Measurements from ENCODE around the gene TSNAXIP1. TPM values are rescaled to one million over a fixed set of nuclear protein-coding genes. Genes with fewer than 3 reads are reported as not detected.
A peak's percentile ranks its signal among the peaks of the same experiment; 100 is the strongest.

TSNAXIP1 gene
- total and polyA plus RNA-seq, 2 experiments from 2014 or later = 3.1 to 5.8 TPM

DNA sequence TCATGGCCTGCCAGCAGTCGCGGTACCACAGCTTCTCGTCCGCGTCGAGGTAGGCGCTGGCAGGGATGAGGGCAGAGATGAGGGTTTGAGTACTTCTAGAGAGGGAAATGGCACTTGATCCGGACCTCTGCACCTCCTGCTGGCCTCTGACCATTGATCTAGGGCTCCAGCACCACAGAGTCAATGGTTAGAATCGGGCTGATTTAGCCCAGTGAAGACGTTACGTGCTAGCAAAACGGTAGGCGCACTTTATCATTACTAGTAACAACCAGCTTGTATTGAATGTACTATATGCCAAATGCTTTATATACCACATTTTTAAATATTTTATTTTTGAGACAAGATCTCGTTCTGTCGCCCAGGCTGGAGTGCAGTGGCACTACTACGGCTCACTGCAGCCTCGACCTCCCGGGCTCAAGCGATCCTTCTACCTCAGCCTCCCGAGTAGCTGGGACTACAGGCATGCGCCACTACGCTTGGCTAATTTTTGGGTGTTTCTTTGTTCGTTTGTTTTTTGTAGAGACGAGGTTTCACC is 526 bp downstream of the TSNAXIP1 start:
- Histone ChIP-seq H3K4me3 (peak overlapping the region; percentile 84), H3K9me2 (replicated peaks; ENCODE audit: insufficient read depth) (no peaks in the 10 kb centered on the region), H3K36me3 (replicated peaks; ENCODE audit: insufficient read depth, low read depth) (no peaks in the 10 kb centered on the region), H3K27me3 (no peaks in the 10 kb centered on the region), H3K4me1 (ENCODE audit: insufficient read depth) (peaks cover 16% of the 10 kb centered on the region), H3K4me2 (peak overlapping the region; percentile 87), H2AFZ (peak overlapping the region; percentile 69), H4K20me1 (ENCODE audit: insufficient read depth, poor library complexity, severe bottlenecking) (no peaks in the 10 kb centered on the region), H3K27ac (peak overlapping the region; percentile 51), H3K9me3 (ENCODE audit: low read depth) (no peaks in the 10 kb centered on the region), H3K79me2 (peaks cover 40% of the 10 kb centered on the region)
- DNase-seq (ENCODE audit: low spot score) = no peak
- TF ChIP-seq EZH2phosphoT487 (IDR thresholded peaks at IDR 0.05; ENCODE audit: low read depth, severe bottlenecking, unreplicated experiment) = no peak
- peak; percentile 24 for TF ChIP-seq CTCF (IDR thresholded peaks at IDR 0.05; ENCODE audit: poor library complexity)
- no peak for TF ChIP-seq EZH2 (IDR thresholded peaks at IDR 0.05; ENCODE audit: borderline replicate concordance)
- 34% methylated on average over 24 of the region's 24 CpGs for WGBS (ENCODE audit: low lambda C conversion rate, missing lambda C conversion rate)

GRCh38 chr16:67811899-67812298 is 5.2 kb downstream of the TSNAXIP1 start:
- no peak overlapping the region for H2AFZ ChIP-seq
- H3K4me3 ChIP-seq = no peak overlapping the region
- no peak for DNase-seq (ENCODE audit: low spot score)
- TF ChIP-seq EZH2phosphoT487 (IDR thresholded peaks at IDR 0.05; ENCODE audit: low read depth, severe bottlenecking, unreplicated experiment) (no peak), EZH2 (IDR thresholded peaks at IDR 0.05; ENCODE audit: borderline replicate concordance) (no peak), CTCF (IDR thresholded peaks at IDR 0.05; ENCODE audit: poor library complexity) (no peak)
- H3K27ac ChIP-seq = no peak overlapping the region
- 96% methylated on average over 1 of the region's 1 CpG for WGBS (ENCODE audit: low lambda C conversion rate, missing lambda C conversion rate)
- H3K36me3 ChIP-seq (replicated peaks; ENCODE audit: insufficient read depth, low read depth) = no peaks in the 10 kb centered on the region
- no peak overlapping the region for H3K4me2 ChIP-seq
- no peaks in the 10 kb centered on the region for H3K79me2 ChIP-seq
- H3K27me3 ChIP-seq = no peaks in the 10 kb centered on the region
- no peaks in the 10 kb centered on the region for H4K20me1 ChIP-seq (ENCODE audit: insufficient read depth, poor library complexity, severe bottlenecking)
- H3K9me2 ChIP-seq (replicated peaks; ENCODE audit: insufficient read depth) = no peaks in the 10 kb centered on the region
- H3K9me3 ChIP-seq (ENCODE audit: low read depth) = no peaks in the 10 kb centered on the region
- peaks cover 4% of the 10 kb centered on the region for H3K4me1 ChIP-seq (ENCODE audit: insufficient read depth)

DNA sequence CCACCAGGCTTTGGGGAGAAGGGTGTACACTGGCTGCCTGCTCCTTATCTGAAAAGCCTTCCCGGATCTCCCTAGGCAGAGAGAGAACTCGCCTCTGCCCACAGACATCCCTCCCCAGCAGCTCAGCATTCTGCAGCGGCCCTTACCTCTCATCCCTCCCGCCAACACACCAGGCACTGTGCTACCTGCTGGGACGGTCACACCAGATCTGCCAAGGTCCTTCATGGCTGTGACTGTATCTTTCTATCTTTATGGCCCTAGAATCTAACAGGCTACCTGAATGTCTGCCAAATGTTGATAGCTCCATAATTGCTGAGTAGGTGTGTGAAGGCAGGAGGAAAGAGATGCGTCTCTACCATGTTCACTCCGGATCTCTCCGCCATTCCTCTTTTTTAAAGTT is 7.9 kb downstream of the TSNAXIP1 start:
- Histone ChIP-seq H3K27me3 (no peaks in the 10 kb centered on the region), H3K27ac (no peak overlapping the region), H3K79me2 (no peaks in the 10 kb centered on the region), H3K9me2 (replicated peaks; ENCODE audit: insufficient read depth) (no peaks in the 10 kb centered on the region), H3K4me2 (no peak overlapping the region), H3K4me1 (ENCODE audit: insufficient read depth) (no peaks in the 10 kb centered on the region), H3K9me3 (ENCODE audit: low read depth) (no peaks in the 10 kb centered on the region), H4K20me1 (ENCODE audit: insufficient read depth, poor library complexity, severe bottlenecking) (no peaks in the 10 kb centered on the region), H3K36me3 (replicated peaks; ENCODE audit: insufficient read depth, low read depth) (no peaks in the 10 kb centered on the region), H3K4me3 (no peak overlapping the region), H2AFZ (no peak overlapping the region)
- TF ChIP-seq EZH2phosphoT487 (IDR thresholded peaks at IDR 0.05; ENCODE audit: low read depth, severe bottlenecking, unreplicated experiment) (no peak), EZH2 (IDR thresholded peaks at IDR 0.05; ENCODE audit: borderline replicate concordance) (no peak), CTCF (IDR thresholded peaks at IDR 0.05; ENCODE audit: poor library complexity) (no peak)
- WGBS (ENCODE audit: low lambda C conversion rate, missing lambda C conversion rate) = 85% methylated on average over 8 of the region's 8 CpGs
- DNase-seq (ENCODE audit: low spot score) = no peak
